SJSA1 (cell line): ENCODE measurements around the gene RNU5B-1. TPM values are rescaled to one million over a fixed set of nuclear protein-coding genes. Genes with fewer than 3 reads are reported as not detected.
A peak's percentile ranks its signal among the peaks of the same experiment; 100 is the strongest.

Experiments used
- DNase-seq, 2 experiments: peaks; one replicate each; pipeline ENCODE4 v3.0.0-alpha.2; 2015 to 2020; ENCODE audit warnings: low spot score in 2 of 2, low read depth in 1 of 2
- H3K27ac ChIP-seq: fragments of 250-450 bp; sonication (Bioruptor Pico); 2 replicates; pipeline ENCODE4 v1.5.1; 2020; ENCODE audit warnings: mild to moderate bottlenecking, moderate library complexity
- H3K27me3 ChIP-seq: fragments of 250-450 bp; sonication (Bioruptor Pico); replicated peaks from 2 replicates; pipeline ENCODE4 v1.5.1; 2020; ENCODE audit warnings: mild to moderate bottlenecking, moderate library complexity
- H3K36me3 ChIP-seq: fragments of 250-450 bp; sonication (Bioruptor Pico); 2 replicates; pipeline ENCODE4 v1.5.1; 2020; ENCODE audit warnings: mild to moderate bottlenecking
- H3K4me1 ChIP-seq: fragments of 250-450 bp; sonication (Bioruptor Pico); replicated peaks from 2 replicates; pipeline ENCODE4 v1.6.1; 2021; ENCODE audit warnings: mild to moderate bottlenecking
- H3K4me3 ChIP-seq: fragments of 250-450 bp; sonication (Bioruptor Pico); 2 replicates; pipeline ENCODE4 v1.5.1; 2020; ENCODE audit warnings: mild to moderate bottlenecking
- H3K9me3 ChIP-seq: fragments of 250-450 bp; sonication (Bioruptor Pico); replicated peaks from 2 replicates; pipeline ENCODE4 v1.5.1; 2020; ENCODE audit warnings: mild to moderate bottlenecking
- total RNA-seq: library from RNA; depleted of rRNA; stranded (reverse); fragments of >200 nt; shearing (Covaris generic); gene quantifications from 2 replicates; pipeline ENCODE4 v1.2.3, GENCODE V29; 2014

Gene RNU5B-1
- total RNA-seq, 1 experiment from 2014 or later: not detected

DNA sequence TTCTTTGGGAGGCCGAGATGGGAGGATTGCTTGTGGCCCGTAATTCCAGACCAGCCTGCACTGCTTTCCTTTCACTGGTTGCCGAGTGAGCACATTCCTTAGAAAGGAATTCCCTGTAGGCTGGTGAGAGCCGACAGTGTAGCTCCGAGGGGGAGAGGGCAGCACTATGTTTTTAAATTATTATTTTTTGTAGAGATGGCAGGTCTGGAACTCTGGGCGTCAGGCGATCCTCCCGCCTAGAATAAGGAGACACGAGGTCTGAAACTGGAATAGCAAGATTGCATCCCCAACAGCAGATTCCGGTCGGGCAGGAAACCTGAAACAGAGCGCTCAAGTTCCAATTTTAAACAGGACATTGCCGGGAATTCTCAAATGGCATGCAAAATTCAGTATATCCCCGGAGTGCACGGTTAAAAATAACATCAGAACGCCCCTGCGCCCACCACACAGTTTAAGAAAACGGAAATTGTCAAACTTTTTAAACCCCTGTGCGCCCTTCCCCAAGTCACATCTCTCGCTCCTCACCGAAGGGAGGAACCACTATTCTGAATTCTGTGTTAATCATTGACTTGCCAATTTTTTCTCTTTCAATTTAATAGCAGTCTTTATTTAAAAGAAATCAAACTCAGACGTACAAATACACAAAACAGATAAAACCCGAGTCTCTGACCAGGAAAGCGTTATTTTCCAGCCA lies 643 bp upstream of the RNU5B-1 start:
- H3K36me3 ChIP-seq: no peaks in the 10 kb centered on the region
- peak; percentile 64 to 66 for DNase-seq
- peak overlapping the region; percentile 100 for H3K27ac ChIP-seq
- no peaks in the 10 kb centered on the region for H3K9me3 ChIP-seq
- peak overlapping the region; percentile 28 for H3K4me3 ChIP-seq
- H3K27me3 ChIP-seq: no peaks in the 10 kb centered on the region; the same call in 1 of the 2 replicates
- peaks cover 8% of the 10 kb centered on the region for H3K4me1 ChIP-seq

- H3K4me1 ChIP-seq: peaks cover 8% of the 10 kb centered on the region
- no peak overlapping the region for H3K4me3 ChIP-seq
- DNase-seq: no peak
- no peaks in the 10 kb centered on the region; the same call in 1 of the 2 replicates for H3K27me3 ChIP-seq
- H3K36me3 ChIP-seq: no peaks in the 10 kb centered on the region
- no peaks in the 10 kb centered on the region for H3K9me3 ChIP-seq
- peak overlapping the region; percentile 100 for H3K27ac ChIP-seq
Observed at GRCh38 chr15:65305150-65305758, 777 bp downstream of the RNU5B-1 start.

DNA sequence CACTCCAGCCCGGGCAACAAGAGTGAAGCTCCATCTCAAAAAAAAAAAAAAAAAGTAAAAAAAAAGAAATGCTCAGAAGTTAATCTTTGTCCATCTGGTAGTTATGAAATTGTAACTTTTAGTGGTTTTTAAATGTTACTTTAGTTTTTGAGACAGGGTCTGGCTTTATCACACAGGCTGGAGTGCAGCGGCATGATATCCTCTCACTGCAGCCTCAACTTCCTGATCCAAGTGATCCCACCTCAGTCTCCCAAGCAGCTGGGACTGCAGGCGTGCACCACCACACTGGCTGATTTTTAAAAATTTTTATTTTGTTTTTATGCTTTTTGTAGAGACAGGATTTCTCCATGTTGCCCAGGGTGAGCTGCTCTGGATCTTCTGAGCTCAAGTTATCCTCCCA lies 1.3 kb downstream of the RNU5B-1 start:
- H3K36me3 ChIP-seq: no peaks in the 10 kb centered on the region
- no peak overlapping the region for H3K27ac ChIP-seq
- H3K4me3 ChIP-seq: no peak overlapping the region
- H3K9me3 ChIP-seq: no peaks in the 10 kb centered on the region
- DNase-seq: peak in 1 of 2 experiments; percentile 16
- H3K4me1 ChIP-seq: peaks cover 8% of the 10 kb centered on the region
- no peaks in the 10 kb centered on the region; the same call in 1 of the 2 replicates for H3K27me3 ChIP-seq

DNA sequence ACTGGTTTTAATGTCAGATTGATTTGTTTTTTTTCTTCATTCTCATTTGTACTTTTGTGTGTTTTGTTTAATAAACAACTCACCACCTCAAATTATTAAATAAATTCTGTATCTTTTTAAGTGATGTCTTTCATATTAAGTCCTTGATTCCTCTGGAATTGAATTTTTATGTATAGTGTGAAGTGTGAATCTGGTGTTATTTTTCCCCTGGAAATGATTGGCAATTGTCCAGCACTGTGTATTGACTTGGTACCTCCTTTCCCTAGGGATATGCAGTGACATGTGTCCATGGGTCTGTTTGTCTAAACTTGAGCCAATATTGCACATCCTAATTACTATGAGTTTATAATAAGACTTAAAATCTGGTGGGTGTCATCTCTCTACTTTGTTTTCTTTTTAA lies 2.1 kb downstream of the RNU5B-1 start:
- Histone ChIP-seq H3K9me3 (no peaks in the 10 kb centered on the region), H3K27me3 (no peaks in the 10 kb centered on the region; the same call in 1 of the 2 replicates), H3K4me3 (no peak overlapping the region), H3K36me3 (no peaks in the 10 kb centered on the region), H3K27ac (no peak overlapping the region), H3K4me1 (peaks cover 8% of the 10 kb centered on the region)
- DNase-seq: no peak

DNA sequence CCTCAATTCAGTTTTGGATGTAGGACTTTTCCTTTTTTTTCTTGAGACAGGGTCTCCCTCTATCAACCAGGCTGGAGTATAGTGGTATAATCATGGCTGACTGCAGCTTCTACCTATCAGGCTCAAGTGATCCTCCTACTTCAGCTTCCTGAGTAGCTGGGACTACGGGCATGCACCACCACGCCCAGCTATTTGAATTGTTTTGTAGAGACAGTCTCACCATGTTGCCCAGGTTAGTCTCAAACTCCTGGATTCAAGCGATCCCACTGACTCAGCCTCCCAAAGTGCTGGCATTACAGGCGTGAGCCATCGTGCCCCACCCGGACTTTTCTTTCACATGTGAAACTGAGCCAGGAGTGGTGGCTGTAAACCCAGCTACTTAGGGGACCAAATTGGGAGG lies 3.5 kb downstream of the RNU5B-1 start:
- Histone ChIP-seq H3K4me1 (peaks cover 8% of the 10 kb centered on the region), H3K27me3 (no peaks in the 10 kb centered on the region; the same call in 1 of the 2 replicates), H3K27ac (no peak overlapping the region), H3K36me3 (no peaks in the 10 kb centered on the region), H3K4me3 (no peak overlapping the region), H3K9me3 (no peaks in the 10 kb centered on the region)
- no peak for DNase-seq

DNA sequence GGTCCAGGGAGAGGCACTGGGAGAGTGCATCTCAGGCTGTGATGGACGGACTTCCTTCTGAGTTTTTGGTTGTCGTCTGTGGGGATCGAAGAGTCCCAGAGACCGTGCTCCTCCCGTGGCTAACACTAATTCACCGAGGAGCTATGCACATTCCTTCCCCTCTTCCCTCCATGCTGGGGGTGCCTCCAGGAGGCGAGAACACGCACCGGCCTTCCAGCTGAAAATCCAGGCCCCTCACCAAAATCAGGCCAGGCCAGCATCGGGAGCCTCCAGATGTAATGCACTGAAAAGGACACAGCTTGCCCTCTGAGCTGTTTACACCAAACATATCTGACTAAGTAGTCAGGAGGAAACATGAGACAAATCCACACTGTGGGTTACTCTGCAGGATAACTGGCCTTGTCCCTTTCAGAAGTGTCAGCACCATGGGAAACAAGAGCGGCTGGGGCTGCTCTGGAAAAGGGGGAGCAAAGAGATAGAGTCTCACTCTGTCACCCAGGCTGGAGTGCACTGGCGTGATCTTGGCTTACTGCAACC lies 5.5 kb downstream of the RNU5B-1 start:
- no peak overlapping the region for H3K27ac ChIP-seq
- H3K9me3 ChIP-seq: no peaks in the 10 kb centered on the region
- no peaks in the 10 kb centered on the region for H3K4me1 ChIP-seq
- DNase-seq: no peak
- H3K27me3 ChIP-seq: no peaks in the 10 kb centered on the region; the same call in 1 of the 2 replicates
- H3K36me3 ChIP-seq: no peaks in the 10 kb centered on the region
- no peak overlapping the region for H3K4me3 ChIP-seq

GRCh38 chr15:65310431-65311137 lies 6.1 kb downstream of the RNU5B-1 start:
- DNase-seq: no peak
- no peaks in the 10 kb centered on the region for H3K9me3 ChIP-seq
- H3K4me3 ChIP-seq: no peak overlapping the region
- H3K4me1 ChIP-seq: no peaks in the 10 kb centered on the region
- H3K27me3 ChIP-seq: no peaks in the 10 kb centered on the region; the same call in 1 of the 2 replicates
- H3K27ac ChIP-seq: no peak overlapping the region
- H3K36me3 ChIP-seq: no peaks in the 10 kb centered on the region

DNA sequence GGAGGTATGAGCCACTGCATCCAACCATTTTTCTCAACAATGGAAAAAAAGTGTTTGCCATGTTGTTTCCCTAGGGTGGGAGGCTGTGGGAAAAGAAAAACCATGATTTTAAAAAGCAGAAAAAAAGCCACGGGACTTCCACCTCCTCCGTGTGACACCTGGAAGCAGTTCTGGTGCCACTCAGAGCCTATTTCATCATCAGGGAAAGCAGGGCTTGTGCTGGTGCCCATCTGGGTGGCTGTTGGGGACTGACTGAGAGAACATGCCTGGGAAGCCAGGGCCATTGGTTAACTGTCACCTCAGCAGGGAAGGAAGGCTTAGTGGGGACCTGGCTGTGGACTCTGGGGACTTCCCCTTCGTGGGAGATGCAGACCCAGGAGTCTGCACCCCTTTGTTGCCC lies 7.3 kb downstream of the RNU5B-1 start:
- Histone ChIP-seq H3K9me3 (no peaks in the 10 kb centered on the region), H3K27me3 (no peaks in the 10 kb centered on the region; the same call in 1 of the 2 replicates), H3K4me1 (no peaks in the 10 kb centered on the region), H3K27ac (no peak overlapping the region), H3K36me3 (no peaks in the 10 kb centered on the region), H3K4me3 (no peak overlapping the region)
- DNase-seq: no peak

DNA sequence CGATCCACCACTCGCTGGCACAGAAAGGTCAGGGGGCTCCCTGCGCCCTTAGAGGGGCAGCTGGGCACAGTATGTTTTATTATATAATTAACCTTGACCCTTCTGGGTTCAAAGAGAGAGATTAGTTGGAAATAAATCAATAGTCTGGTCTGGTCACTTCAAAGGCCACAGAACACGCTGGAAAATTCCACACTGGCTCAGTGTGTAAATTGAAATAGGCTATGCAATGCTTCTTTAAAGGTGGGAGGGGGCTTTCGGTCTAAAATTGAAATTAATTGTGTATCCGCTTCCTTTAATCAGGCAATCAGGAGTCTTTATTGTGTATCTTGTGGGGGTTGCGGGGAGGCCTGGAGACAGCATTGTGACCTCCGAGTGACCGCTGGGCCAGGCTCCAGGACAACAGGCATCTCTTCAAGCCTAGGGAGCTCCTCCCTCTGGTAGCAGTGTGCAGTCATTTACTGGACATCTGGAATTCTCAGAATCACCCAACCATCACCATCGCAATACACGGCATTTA lies 8.0 kb downstream of the RNU5B-1 start:
- Histone ChIP-seq H3K4me3 (no peak overlapping the region), H3K27ac (no peak overlapping the region), H3K9me3 (no peaks in the 10 kb centered on the region), H3K36me3 (no peaks in the 10 kb centered on the region), H3K4me1 (no peaks in the 10 kb centered on the region), H3K27me3 (no peaks in the 10 kb centered on the region; the same call in 1 of the 2 replicates)
- no peak for DNase-seq

- Histone ChIP-seq H3K9me3 (no peaks in the 10 kb centered on the region), H3K4me3 (no peak overlapping the region), H3K36me3 (no peaks in the 10 kb centered on the region), H3K27ac (no peak overlapping the region), H3K27me3 (no peaks in the 10 kb centered on the region; the same call in 1 of the 2 replicates), H3K4me1 (no peaks in the 10 kb centered on the region)
- DNase-seq: peak; percentile 59 to 77
Observed at GRCh38 chr15:65318870-65319356, 14.4 kb downstream of the RNU5B-1 start.

- Histone ChIP-seq H3K4me3 (no peak overlapping the region), H3K4me1 (no peaks in the 10 kb centered on the region), H3K27me3 (no peaks in the 10 kb centered on the region), H3K27ac (no peak overlapping the region), H3K36me3 (no peaks in the 10 kb centered on the region), H3K9me3 (no peaks in the 10 kb centered on the region)
- no peak for DNase-seq
Observed at GRCh38 chr15:65323071-65323511, 18.6 kb downstream of the RNU5B-1 start.

GRCh38 chr15:65326117-65326526 lies 21.6 kb downstream of the RNU5B-1 start:
- H3K9me3 ChIP-seq: no peaks in the 10 kb centered on the region
- H3K27me3 ChIP-seq: no peaks in the 10 kb centered on the region
- no peaks in the 10 kb centered on the region for H3K4me1 ChIP-seq
- DNase-seq: no peak
- H3K27ac ChIP-seq: no peak overlapping the region
- H3K36me3 ChIP-seq: no peaks in the 10 kb centered on the region
- no peak overlapping the region for H3K4me3 ChIP-seq

DNA sequence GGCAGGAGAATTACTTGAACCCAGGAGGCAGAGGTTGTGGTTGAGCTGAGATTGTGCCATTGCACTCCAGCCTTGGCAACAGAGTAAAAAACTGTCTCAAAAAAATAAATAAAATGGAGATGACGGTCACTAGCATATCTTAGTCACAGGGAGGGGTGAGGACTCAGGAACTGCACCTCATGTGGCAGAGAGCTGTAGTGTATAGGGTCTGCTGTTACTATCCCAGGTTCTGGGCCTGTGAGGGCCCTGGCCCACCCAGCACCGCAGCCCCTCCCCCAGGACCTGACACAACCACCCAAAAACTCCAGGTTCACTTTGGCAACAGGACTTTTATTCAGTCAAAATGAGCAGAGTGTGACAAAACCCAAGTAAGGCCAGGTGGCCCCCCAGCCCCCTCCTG lies 22.3 kb downstream of the RNU5B-1 start:
- no peaks in the 10 kb centered on the region for H3K36me3 ChIP-seq
- no peaks in the 10 kb centered on the region for H3K4me1 ChIP-seq
- no peak overlapping the region for H3K4me3 ChIP-seq
- H3K9me3 ChIP-seq: no peaks in the 10 kb centered on the region
- no peak for DNase-seq
- H3K27ac ChIP-seq: no peak overlapping the region
- H3K27me3 ChIP-seq: no peaks in the 10 kb centered on the region
